Activated CD4-positive, alpha-beta memory T cell treated with anti-CD3 and anti-CD28 coated beads for 36 hours (primary cell): ENCODE data around the gene TUBA4B. TPM values are rescaled to one million over a fixed set of nuclear protein-coding genes. Genes with fewer than 3 reads are reported as not detected.
A peak's percentile ranks its signal among the peaks of the same experiment; 100 is the strongest.

Experiments used
- CTCF ChIA-PET: fragments of 350-600 bp; sonication (Branson Sonifier 250); formaldehyde crosslinking; loops from one replicate; lab custom pipeline; 2021; ENCODE audit warnings: antibody characterized with exemption, inconsistent platforms; lab: Charles Lee
- POLR2A ChIA-PET: fragments of 350-600 bp; sonication (Branson Sonifier 250); formaldehyde crosslinking; loops from one replicate; lab custom pipeline; 2021; ENCODE audit warnings: antibody characterized with exemption; lab: Charles Lee
- DNase-seq: peaks from one replicate; pipeline ENCODE4 v3.0.0-alpha.2; 2020
- H3K27ac Mint-ChIP-seq: one replicate; pipeline ENCODE4 v1.8.0; 2021; ENCODE audit warnings: mixed read lengths
- H3K27me3 Mint-ChIP-seq: one replicate; pipeline ENCODE4 v1.8.0; 2021; ENCODE audit warnings: mixed read lengths
- H3K36me3 Mint-ChIP-seq: one replicate; pipeline ENCODE4 v1.8.0; 2021; ENCODE audit warnings: mixed read lengths
- H3K4me1 Mint-ChIP-seq: one replicate; pipeline ENCODE4 v1.8.0; 2021; ENCODE audit warnings: low read depth, mixed read lengths
- H3K4me3 Mint-ChIP-seq: one replicate; pipeline ENCODE4 v1.8.0; 2021; ENCODE audit warnings: mild to moderate bottlenecking, mixed read lengths
- H3K9me3 Mint-ChIP-seq: one replicate; pipeline ENCODE4 v1.8.0; 2021; ENCODE audit warnings: mixed read lengths
- intact Hi-C: fragments of 100-400 bp; cut with micrococcal nuclease; formaldehyde crosslinking; loops from one replicate; pipeline ENCODE4 v1.15.1; 2023
- total RNA-seq, 2 experiments: library from RNA; stranded (reverse); gene quantifications; one replicate each; pipeline ENCODE4 v1.2.3, GENCODE V29; 2021

Gene TUBA4B
- total RNA-seq, 2 experiments from 2014 or later, result not detected

- Mint-ChIP-seq H3K27me3 (no peaks in the 10 kb centered on the region), H3K4me1 (peaks cover 35% of the 10 kb centered on the region), H3K27ac (peak overlapping the region; percentile 40), H3K9me3 (no peaks in the 10 kb centered on the region), H3K36me3 (peaks cover 15% of the 10 kb centered on the region), H3K4me3 (no peak overlapping the region)
- no peak for DNase-seq
- ChIA-PET POLR2A (no interaction called here), CTCF (interaction anchor here (1.0 to 2.4 kb wide), 3 partner anchors 27 to 51 kb away, joined by 3 to 27 read pairs (median 3); partner anchors contain the start of gene NHEJ1)
- intact Hi-C loops, result no loop called here
Observed at GRCh38 chr2:219210196-219210885, 42.7 kb upstream of the TUBA4B start.

- intact Hi-C loops, result loop anchor here (1.0 kb wide), 1 partner anchor 51 kb away; the partner anchor contains the start of gene NHEJ1
- ChIA-PET POLR2A (interaction anchor here (1.0 kb wide), 1 partner anchor 35 kb away, joined by 3 read pairs; the partner anchor contains the start of gene CNPPD1), CTCF (interaction anchor here (0.6 to 2.4 kb wide), 11 partner anchors 26 to 266 kb away, joined by 3 to 27 read pairs (median 3); partner anchors contain the start of genes CNPPD1, NHEJ1 and SLC23A3)
- H3K9me3 Mint-ChIP-seq, result no peaks in the 10 kb centered on the region
- H3K4me3 Mint-ChIP-seq, result no peak overlapping the region
- peaks cover 15% of the 10 kb centered on the region for H3K36me3 Mint-ChIP-seq
- DNase-seq, result no peak
- H3K4me1 Mint-ChIP-seq, result peaks cover 35% of the 10 kb centered on the region
- H3K27me3 Mint-ChIP-seq, result no peaks in the 10 kb centered on the region
- H3K27ac Mint-ChIP-seq, result peak overlapping the region; percentile 74
Observed at GRCh38 chr2:219210886-219211362, 42.1 kb upstream of the TUBA4B start.

GRCh38 chr2:219213026-219213415 lies 40.0 kb upstream of the TUBA4B start:
- no peaks in the 10 kb centered on the region for H3K27me3 Mint-ChIP-seq
- peaks cover 33% of the 10 kb centered on the region for H3K4me1 Mint-ChIP-seq
- H3K9me3 Mint-ChIP-seq, result no peaks in the 10 kb centered on the region
- H3K27ac Mint-ChIP-seq, result no peak overlapping the region
- no peak overlapping the region for H3K4me3 Mint-ChIP-seq
- intact Hi-C loops, result no loop called here
- ChIA-PET POLR2A (interaction anchor here (0.6 kb wide), 1 partner anchor 19 kb away, joined by 3 read pairs; no protein-coding TSS in a partner anchor), CTCF (interaction anchor here (0.8 to 1.5 kb wide), 3 partner anchors 42 to 183 kb away, joined by 4 read pairs; partner anchors contain the start of gene NHEJ1)
- peaks cover 24% of the 10 kb centered on the region for H3K36me3 Mint-ChIP-seq
- DNase-seq, result no peak

- Mint-ChIP-seq H3K9me3 (no peaks in the 10 kb centered on the region), H3K27ac (no peak overlapping the region), H3K36me3 (peaks cover 21% of the 10 kb centered on the region), H3K27me3 (no peaks in the 10 kb centered on the region), H3K4me1 (peaks cover 28% of the 10 kb centered on the region), H3K4me3 (no peak overlapping the region)
- DNase-seq, result no peak
- POLR2A ChIA-PET, result no interaction called here
- CTCF ChIA-PET, result interaction anchor here (1.1 to 1.5 kb wide), 2 partner anchors 43 to 54 kb away, joined by 4 read pairs; partner anchors contain the start of gene NHEJ1
- intact Hi-C loops, result no loop called here
Observed at GRCh38 chr2:219213486-219214071, 39.5 kb upstream of the TUBA4B start.

- H3K27me3 Mint-ChIP-seq, result no peaks in the 10 kb centered on the region
- intact Hi-C loops, result no loop called here
- no peak for DNase-seq
- ChIA-PET CTCF (interaction anchor here (1.5 kb wide), 1 partner anchor 54 kb away, joined by 4 read pairs; the partner anchor contains the start of gene NHEJ1), POLR2A (no interaction called here)
- no peak overlapping the region for H3K4me3 Mint-ChIP-seq
- H3K27ac Mint-ChIP-seq, result no peak overlapping the region
- H3K9me3 Mint-ChIP-seq, result no peaks in the 10 kb centered on the region
- peaks cover 21% of the 10 kb centered on the region for H3K36me3 Mint-ChIP-seq
- peaks cover 25% of the 10 kb centered on the region for H3K4me1 Mint-ChIP-seq
Observed at GRCh38 chr2:219214141-219214540, 38.9 kb upstream of the TUBA4B start.

- intact Hi-C loops, result no loop called here
- CTCF ChIA-PET, result no interaction called here
- H3K36me3 Mint-ChIP-seq, result peaks cover 23% of the 10 kb centered on the region
- DNase-seq, result no peak
- no peak overlapping the region for H3K27ac Mint-ChIP-seq
- H3K9me3 Mint-ChIP-seq, result no peaks in the 10 kb centered on the region
- POLR2A ChIA-PET, result no interaction called here
- no peaks in the 10 kb centered on the region for H3K27me3 Mint-ChIP-seq
- H3K4me1 Mint-ChIP-seq, result peaks cover 28% of the 10 kb centered on the region
- no peak overlapping the region for H3K4me3 Mint-ChIP-seq
Observed at GRCh38 chr2:219214786-219215185, 38.3 kb upstream of the TUBA4B start.

- Mint-ChIP-seq H3K9me3 (no peaks in the 10 kb centered on the region), H3K27me3 (no peaks in the 10 kb centered on the region), H3K4me3 (no peak overlapping the region), H3K27ac (no peak overlapping the region), H3K4me1 (peaks cover 26% of the 10 kb centered on the region), H3K36me3 (peaks cover 32% of the 10 kb centered on the region)
- intact Hi-C loops, result no loop called here
- ChIA-PET POLR2A (interaction anchor here (0.8 to 1.3 kb wide), 4 partner anchors 8 to 62 kb away, joined by 3 to 4 read pairs (median 4); partner anchors contain the start of genes CNPPD1, TUBA4A and TUBA4B), CTCF (interaction anchor here (0.6 to 2.4 kb wide), 5 partner anchors 46 to 324 kb away, joined by 3 to 8 read pairs (median 3); partner anchors contain the start of genes DNAJB2 and SLC23A3)
- DNase-seq, result no peak
Observed at GRCh38 chr2:219215871-219216534, 37.0 kb upstream of the TUBA4B start.

- Mint-ChIP-seq H3K36me3 (peaks cover 34% of the 10 kb centered on the region), H3K27ac (peak overlapping the region; percentile 49), H3K27me3 (no peaks in the 10 kb centered on the region), H3K9me3 (no peaks in the 10 kb centered on the region), H3K4me1 (peaks cover 21% of the 10 kb centered on the region), H3K4me3 (no peak overlapping the region)
- POLR2A ChIA-PET, result interaction anchor here (0.8 to 1.3 kb wide), 4 partner anchors 9 to 61 kb away, joined by 3 to 4 read pairs (median 4); partner anchors contain the start of genes CNPPD1, TUBA4A and TUBA4B
- intact Hi-C loops, result no loop called here
- no peak for DNase-seq
- CTCF ChIA-PET, result interaction anchor here (0.7 to 2.4 kb wide), 6 partner anchors 46 to 236 kb away, joined by 3 to 8 read pairs (median 3); partner anchors contain the start of genes DNAJB2 and SLC23A3
Observed at GRCh38 chr2:219216535-219216915, 36.5 kb upstream of the TUBA4B start.

GRCh38 chr2:219218217-219218731 lies 34.8 kb upstream of the TUBA4B start:
- Mint-ChIP-seq H3K36me3 (peaks cover 35% of the 10 kb centered on the region), H3K9me3 (no peaks in the 10 kb centered on the region), H3K27ac (peak overlapping the region; percentile 69), H3K4me3 (peak overlapping the region; percentile 80), H3K4me1 (peaks cover 19% of the 10 kb centered on the region), H3K27me3 (no peaks in the 10 kb centered on the region)
- peak; percentile 47 for DNase-seq
- POLR2A ChIA-PET, result interaction anchor here (0.6 to 3.5 kb wide), 10 partner anchors 9 to 280 kb away, joined by 3 to 33 read pairs (median 7); partner anchors contain the start of genes ANKZF1, ATG9A, CNPPD1 and GMPPA
- CTCF ChIA-PET, result interaction anchor here (0.9 to 3.0 kb wide), 6 partner anchors 12 to 223 kb away, joined by 5 to 16 read pairs (median 6); partner anchors contain the start of genes ANKZF1, ATG9A, CNPPD1 and ZFAND2B
- intact Hi-C loops, result loop anchor here (1.0 kb wide), 3 partner anchors 11 to 61 kb away; partner anchors contain the start of genes DNAJB2, TUBA4A and TUBA4B

GRCh38 chr2:219218732-219219701 lies 34.0 kb upstream of the TUBA4B start, which contains the start of gene ABCB6:
ABCB6 (minus strand) TSS chr2:219218958; CDS start chr2:219218673, 285 bp downstream.
- Mint-ChIP-seq H3K9me3 (no peaks in the 10 kb centered on the region), H3K4me1 (peaks cover 19% of the 10 kb centered on the region), H3K27ac (peak within 1 kb of the TSS; percentile 69), H3K36me3 (peaks cover 42% of the 10 kb centered on the region), H3K27me3 (no peaks in the 10 kb centered on the region), H3K4me3 (peak within 1 kb of the TSS; percentile 80)
- CTCF ChIA-PET, result interaction anchor here (0.9 to 3.0 kb wide), 6 partner anchors 11 to 80 kb away, joined by 5 to 16 read pairs (median 6); partner anchors contain the start of genes ANKZF1, ATG9A and CNPPD1
- peak; percentile 92 for DNase-seq
- POLR2A ChIA-PET, result interaction anchor here (0.8 to 3.5 kb wide), 11 partner anchors 8 to 76 kb away, joined by 3 to 33 read pairs (median 4); partner anchors contain the start of genes ANKZF1, ATG9A, CNPPD1 and TUBA4A
- intact Hi-C loops, result loop anchor here (1.0 kb wide), 4 partner anchors 10 to 60 kb away; partner anchors contain the start of genes ANKZF1, ATG9A, DNAJB2 and TUBA4A
